Neural cell (in vitro differentiated cells): ENCODE results near the gene NUP54. TPM values are rescaled to one million over a fixed set of nuclear protein-coding genes. Genes with fewer than 3 reads are reported as not detected.

Source experiments
- H2AFZ ChIP-seq: fragments of 200-600, 300-800 bp; sonication (generic), shearing (Covaris generic); 2 replicates; pipeline ENCODE4 v1.6.0; 2014; ENCODE audit warnings: low read depth, mild to moderate bottlenecking, antibody characterized with exemption, low read length, moderate library complexity
- H3F3A ChIP-seq: fragments of 200-600 bp; shearing (Covaris generic); 2 replicates; pipeline ENCODE4 v1.6.1; 2016; ENCODE audit warnings: mild to moderate bottlenecking, moderate library complexity, mixed read lengths, antibody characterized with exemption, low read length; ENCODE audit not compliant: insufficient read depth, poor library complexity, severe bottlenecking
- H3K27ac ChIP-seq: fragments of 200-600, 300-800 bp; sonication (generic), shearing (Covaris generic); 2 replicates; pipeline ENCODE4 v1.5.1; 2014; ENCODE audit warnings: mild to moderate bottlenecking, low read length, moderate library complexity
- H3K27me3 ChIP-seq: fragments of 300-800, 200-600 bp; sonication (generic), shearing (Covaris generic); 2 replicates; pipeline ENCODE4 v1.6.0; 2014; ENCODE audit warnings: mild to moderate bottlenecking, low read depth, low read length, moderate library complexity; ENCODE audit not compliant: insufficient read depth
- H3K36me3 ChIP-seq: fragments of 300-800, 200-600 bp; sonication (generic), shearing (Covaris generic); 2 replicates; pipeline ENCODE4 v1.5.1; 2014; ENCODE audit warnings: mild to moderate bottlenecking, antibody characterized with exemption, low read length, moderate library complexity; ENCODE audit not compliant: insufficient read depth
- H3K4me2 ChIP-seq: fragments of 300-800, 200-600 bp; sonication (generic), shearing (Covaris generic); 2 replicates; pipeline ENCODE4 v1.6.0; 2014; ENCODE audit warnings: mild to moderate bottlenecking, low read length
- H3K4me3 ChIP-seq: fragments of 300-800, 200-600 bp; sonication (generic), shearing (Covaris generic); 2 replicates; pipeline ENCODE4 v1.5.1; 2014; ENCODE audit warnings: mild to moderate bottlenecking, low read length, moderate library complexity
- H3K79me2 ChIP-seq: fragments of 200-600 bp; shearing (Covaris generic); replicated peaks from 2 replicates; pipeline ENCODE4 v1.6.0; 2014; ENCODE audit warnings: mild to moderate bottlenecking, low read length, moderate library complexity; ENCODE audit not compliant: insufficient read depth
- H3K9ac ChIP-seq: fragments of 300-800, 200-600 bp; sonication (generic), shearing (Covaris generic); 2 replicates; pipeline ENCODE4 v1.6.1; 2016; ENCODE audit warnings: mild to moderate bottlenecking, low read length, mixed read lengths
- H3K9me2 ChIP-seq: fragments of 200-600 bp; shearing (Covaris generic); 2 replicates; pipeline ENCODE4 v1.6.1; 2016; ENCODE audit warnings: mild to moderate bottlenecking, low read length, mixed read lengths; ENCODE audit not compliant: insufficient read depth
- H3K9me3 ChIP-seq: fragments of 200-600, 300-800 bp; sonication (generic), shearing (Covaris generic); 2 replicates; pipeline ENCODE4 v1.6.1; 2016; ENCODE audit warnings: mild to moderate bottlenecking, mixed run types, low read length, moderate library complexity, mixed read lengths
- H4K20me1 ChIP-seq: fragments of 200-600 bp; shearing (Covaris generic); 2 replicates; pipeline ENCODE4 v1.6.1; 2016; ENCODE audit warnings: mild to moderate bottlenecking, mixed run types; ENCODE audit not compliant: insufficient read depth
- EP300 ChIP-seq: fragments of 450-650 bp; conservative IDR thresholded peaks from 2 replicates; pipeline ENCODE4 v1.6.1; 2014; ENCODE audit warnings: antibody characterized with exemption, mild to moderate bottlenecking, moderate library complexity; ENCODE audit not compliant: poor library complexity, severe bottlenecking
- EZH2 ChIP-seq: fragments of 200-600, 300-800 bp; shearing (Covaris generic), sonication (generic); IDR thresholded peaks from 2 replicates; pipeline ENCODE4 v1.6.1; 2014; ENCODE audit warnings: antibody characterized with exemption, low read length, borderline replicate concordance, mild to moderate bottlenecking; ENCODE audit not compliant: insufficient read depth, poor library complexity, severe bottlenecking
- MXI1 ChIP-seq: fragments of 450-650 bp; conservative IDR thresholded peaks from 2 replicates; pipeline ENCODE4 v1.6.1; 2014; ENCODE audit warnings: antibody characterized with exemption, mild to moderate bottlenecking; ENCODE audit not compliant: poor library complexity, severe bottlenecking
- POLR2AphosphoS5 ChIP-seq: IDR thresholded peaks from 2 replicates; pipeline ENCODE4 v1.6.1; 2012
- RAD21 ChIP-seq: fragments of 450-650 bp; conservative IDR thresholded peaks from 2 replicates; pipeline ENCODE4 v1.6.1; 2014; ENCODE audit warnings: antibody characterized with exemption, mild to moderate bottlenecking, moderate library complexity
- SMC3 ChIP-seq: fragments of 450-650 bp; conservative IDR thresholded peaks from 2 replicates; pipeline ENCODE4 v1.6.1; 2014; ENCODE audit warnings: antibody characterized with exemption, mild to moderate bottlenecking, moderate library complexity; ENCODE audit not compliant: poor library complexity
- TAF1 ChIP-seq: IDR thresholded peaks from 2 replicates; pipeline ENCODE4 v1.6.1; 2012; ENCODE audit warnings: low read depth
- polyA plus RNA-seq: library from polyadenylated mRNA; depleted of rRNA; stranded (reverse); fragments of >200 nt; gene quantifications from 2 replicates; pipeline ENCODE4 v1.2.3, GENCODE V29; 2014
- TF ChIP-seq, protein P1 (sequence below): fragments of 450-650 bp; IDR thresholded peaks from 2 replicates; pipeline ENCODE4 v1.5.1; 2014; ENCODE audit warnings: antibody characterized with exemption, mild to moderate bottlenecking, moderate library complexity; ENCODE audit not compliant: poor library complexity, severe bottlenecking
- TF ChIP-seq, protein P2 (sequence below): IDR thresholded peaks from 2 replicates; pipeline ENCODE4 v1.6.1; 2012; ENCODE audit warnings: borderline replicate concordance

Gene NUP54
- polyA plus RNA-seq, 1 donor from 2014 or later = 103 TPM

DNA sequence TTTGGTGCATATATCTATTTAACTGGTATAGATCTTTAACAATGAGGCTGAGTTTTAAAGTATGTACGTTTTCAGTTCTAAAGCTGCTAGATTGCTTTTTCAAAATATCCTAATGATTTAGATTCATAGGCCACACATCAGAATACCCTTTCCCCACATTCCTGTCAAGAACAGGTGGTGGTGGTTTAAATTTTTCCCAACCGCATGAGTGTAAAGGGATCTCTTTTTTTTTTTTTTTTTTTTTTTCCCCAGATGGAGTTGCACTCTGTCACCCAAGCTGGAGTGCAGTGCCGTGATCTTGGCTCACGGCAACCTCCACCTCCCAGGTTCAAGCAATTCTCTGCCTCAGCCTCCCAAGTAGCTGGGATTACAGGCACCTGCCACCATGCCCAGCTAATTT is 28.0 kb downstream of the NUP54 start:
- Histone ChIP-seq H3K9me3 (no peaks in the 10 kb centered on the region), H3K4me3 (no peak overlapping the region), H3K27me3 (no peaks in the 10 kb centered on the region)

DNA sequence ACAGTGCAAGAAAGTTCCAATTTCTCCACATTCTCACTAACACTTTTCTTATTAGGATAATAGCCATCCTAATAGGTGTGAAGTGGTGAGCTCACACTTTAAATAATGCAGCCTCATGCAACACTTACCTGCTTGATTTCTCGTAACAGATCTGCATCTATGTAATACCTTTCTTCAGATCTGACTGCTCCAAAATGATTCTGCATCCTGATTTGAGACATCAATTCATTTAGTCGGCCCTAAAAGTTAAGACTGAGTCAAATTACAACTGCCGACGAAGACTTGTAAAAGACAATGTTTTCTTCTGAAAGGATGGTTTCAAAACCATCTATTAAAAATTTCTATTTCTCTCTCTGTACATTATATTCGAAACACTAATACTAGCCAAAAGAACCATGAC is 30.7 kb downstream of the NUP54 start:
- no peaks in the 10 kb centered on the region for H3K79me2 ChIP-seq
- H3K27me3 ChIP-seq = no peaks in the 10 kb centered on the region
- no peaks in the 10 kb centered on the region for H3K9me2 ChIP-seq
- H3K27ac ChIP-seq = no peak overlapping the region
- no peak overlapping the region for H2AFZ ChIP-seq
- no peaks in the 10 kb centered on the region for H4K20me1 ChIP-seq
- TF ChIP-seq, protein P1, sequence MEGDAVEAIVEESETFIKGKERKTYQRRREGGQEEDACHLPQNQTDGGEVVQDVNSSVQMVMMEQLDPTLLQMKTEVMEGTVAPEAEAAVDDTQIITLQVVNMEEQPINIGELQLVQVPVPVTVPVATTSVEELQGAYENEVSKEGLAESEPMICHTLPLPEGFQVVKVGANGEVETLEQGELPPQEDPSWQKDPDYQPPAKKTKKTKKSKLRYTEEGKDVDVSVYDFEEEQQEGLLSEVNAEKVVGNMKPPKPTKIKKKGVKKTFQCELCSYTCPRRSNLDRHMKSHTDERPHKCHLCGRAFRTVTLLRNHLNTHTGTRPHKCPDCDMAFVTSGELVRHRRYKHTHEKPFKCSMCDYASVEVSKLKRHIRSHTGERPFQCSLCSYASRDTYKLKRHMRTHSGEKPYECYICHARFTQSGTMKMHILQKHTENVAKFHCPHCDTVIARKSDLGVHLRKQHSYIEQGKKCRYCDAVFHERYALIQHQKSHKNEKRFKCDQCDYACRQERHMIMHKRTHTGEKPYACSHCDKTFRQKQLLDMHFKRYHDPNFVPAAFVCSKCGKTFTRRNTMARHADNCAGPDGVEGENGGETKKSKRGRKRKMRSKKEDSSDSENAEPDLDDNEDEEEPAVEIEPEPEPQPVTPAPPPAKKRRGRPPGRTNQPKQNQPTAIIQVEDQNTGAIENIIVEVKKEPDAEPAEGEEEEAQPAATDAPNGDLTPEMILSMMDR = no peak
- TF ChIP-seq TAF1 (no peak), POLR2AphosphoS5 (no peak), RAD21 (no peak), SMC3 (no peak), EP300 (no peak), EZH2 (no peak), MXI1 (no peak)
- TF ChIP-seq, protein P2, sequence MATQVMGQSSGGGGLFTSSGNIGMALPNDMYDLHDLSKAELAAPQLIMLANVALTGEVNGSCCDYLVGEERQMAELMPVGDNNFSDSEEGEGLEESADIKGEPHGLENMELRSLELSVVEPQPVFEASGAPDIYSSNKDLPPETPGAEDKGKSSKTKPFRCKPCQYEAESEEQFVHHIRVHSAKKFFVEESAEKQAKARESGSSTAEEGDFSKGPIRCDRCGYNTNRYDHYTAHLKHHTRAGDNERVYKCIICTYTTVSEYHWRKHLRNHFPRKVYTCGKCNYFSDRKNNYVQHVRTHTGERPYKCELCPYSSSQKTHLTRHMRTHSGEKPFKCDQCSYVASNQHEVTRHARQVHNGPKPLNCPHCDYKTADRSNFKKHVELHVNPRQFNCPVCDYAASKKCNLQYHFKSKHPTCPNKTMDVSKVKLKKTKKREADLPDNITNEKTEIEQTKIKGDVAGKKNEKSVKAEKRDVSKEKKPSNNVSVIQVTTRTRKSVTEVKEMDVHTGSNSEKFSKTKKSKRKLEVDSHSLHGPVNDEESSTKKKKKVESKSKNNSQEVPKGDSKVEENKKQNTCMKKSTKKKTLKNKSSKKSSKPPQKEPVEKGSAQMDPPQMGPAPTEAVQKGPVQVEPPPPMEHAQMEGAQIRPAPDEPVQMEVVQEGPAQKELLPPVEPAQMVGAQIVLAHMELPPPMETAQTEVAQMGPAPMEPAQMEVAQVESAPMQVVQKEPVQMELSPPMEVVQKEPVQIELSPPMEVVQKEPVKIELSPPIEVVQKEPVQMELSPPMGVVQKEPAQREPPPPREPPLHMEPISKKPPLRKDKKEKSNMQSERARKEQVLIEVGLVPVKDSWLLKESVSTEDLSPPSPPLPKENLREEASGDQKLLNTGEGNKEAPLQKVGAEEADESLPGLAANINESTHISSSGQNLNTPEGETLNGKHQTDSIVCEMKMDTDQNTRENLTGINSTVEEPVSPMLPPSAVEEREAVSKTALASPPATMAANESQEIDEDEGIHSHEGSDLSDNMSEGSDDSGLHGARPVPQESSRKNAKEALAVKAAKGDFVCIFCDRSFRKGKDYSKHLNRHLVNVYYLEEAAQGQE = no peak
- H3K9ac ChIP-seq = no peak overlapping the region
- no peaks in the 10 kb centered on the region for H3F3A ChIP-seq
- H3K36me3 ChIP-seq = peaks cover 13% of the 10 kb centered on the region
- H3K9me3 ChIP-seq = no peaks in the 10 kb centered on the region
- no peak overlapping the region for H3K4me3 ChIP-seq
- H3K4me2 ChIP-seq = no peak overlapping the region

More for the DNA sequence above, 28.0 kb downstream of the NUP54 start:
- H4K20me1 ChIP-seq = no peaks in the 10 kb centered on the region
- TF ChIP-seq, protein P1 = no peak
- TF ChIP-seq SMC3 (no peak), POLR2AphosphoS5 (no peak), EP300 (no peak), TAF1 (no peak), RAD21 (no peak), MXI1 (no peak), EZH2 (no peak)
- TF ChIP-seq, protein P2 = no peak
- no peak overlapping the region for H2AFZ ChIP-seq
- H3K79me2 ChIP-seq = no peaks in the 10 kb centered on the region
- H3K36me3 ChIP-seq = peaks cover 12% of the 10 kb centered on the region
- no peaks in the 10 kb centered on the region for H3F3A ChIP-seq
- no peak overlapping the region for H3K4me2 ChIP-seq
- no peak overlapping the region for H3K9ac ChIP-seq
- H3K27ac ChIP-seq = no peak overlapping the region
- H3K9me2 ChIP-seq = no peaks in the 10 kb centered on the region
